NB4 (cell line): ENCODE measurements around the gene TOP2A.

Source experiments
- CTCF ChIP-seq: IDR thresholded peaks from one replicate; pipeline ENCODE4 v1.5.1; 2012; ENCODE audit warnings: low read depth, low read length
- MAX ChIP-seq: IDR thresholded peaks from 2 replicates; pipeline ENCODE4 v1.6.1; 2011; ENCODE audit warnings: low read depth, low read length
- MYC ChIP-seq: IDR thresholded peaks from 2 replicates; pipeline ENCODE4 v1.6.1; 2011; ENCODE audit warnings: low read depth, low read length
- POLR2A ChIP-seq: IDR thresholded peaks from 2 replicates; pipeline ENCODE4 v1.6.1; 2011; ENCODE audit warnings: mild to moderate bottlenecking; ENCODE audit not compliant: insufficient read length; ENCODE audit errors: extremely low read depth

- no peak for TF ChIP-seq POLR2A
- no peak for TF ChIP-seq CTCF
- TF ChIP-seq MYC, result no peak
- TF ChIP-seq MAX, result no peak
Observed at GRCh38 chr17:40430272-40431230, 12.9 kb upstream of the TOP2A start.
